Osteoblast (primary cell): ENCODE data around the gene MED16. TPM values are rescaled to one million over a fixed set of nuclear protein-coding genes. Genes with fewer than 3 reads are reported as not detected.

Experiments used
- DNase-seq: peaks from one replicate; pipeline ENCODE4 v3.0.0; 2011; ENCODE audit warnings: low spot score, mixed read lengths; ENCODE audit not compliant: insufficient read length; ENCODE audit errors: missing footprints
- H2AFZ ChIP-seq: 2 replicates; pipeline ENCODE4 v1.6.0; 2011; ENCODE audit warnings: mild to moderate bottlenecking, low read length
- H3K27ac ChIP-seq: 2 replicates; pipeline ENCODE4 v1.5.1; 2011; ENCODE audit warnings: mild to moderate bottlenecking, low read depth, low read length, moderate library complexity
- H3K27me3 ChIP-seq: 2 replicates; pipeline ENCODE4 v1.6.0; 2012; ENCODE audit warnings: mild to moderate bottlenecking, control low read depth, inconsistent platforms, low read length, moderate library complexity; ENCODE audit not compliant: insufficient read depth
- H3K36me3 ChIP-seq: 2 replicates; pipeline ENCODE4 v1.5.1; 2011; ENCODE audit warnings: mild to moderate bottlenecking, low read length, control low read depth, moderate library complexity; ENCODE audit not compliant: insufficient read depth
- H3K4me1 ChIP-seq: 2 replicates; pipeline ENCODE4 v1.5.1; 2011; ENCODE audit warnings: mild to moderate bottlenecking, low read length, control low read depth, moderate library complexity; ENCODE audit not compliant: insufficient read depth
- H3K4me2 ChIP-seq: 2 replicates; pipeline ENCODE4 v1.6.0; 2011; ENCODE audit warnings: mild to moderate bottlenecking, low read length; ENCODE audit not compliant: insufficient read depth
- H3K4me3 ChIP-seq: fragments of 200-600 bp; sonication (generic); 3 replicates; pipeline ENCODE4 v1.5.1; 2012; ENCODE audit warnings: mild to moderate bottlenecking, low read length, inconsistent platforms; ENCODE audit not compliant: insufficient read depth
- H3K79me2 ChIP-seq: 2 replicates; pipeline ENCODE4 v1.6.0; 2012; ENCODE audit warnings: mild to moderate bottlenecking, low read length, control low read depth, inconsistent platforms; ENCODE audit not compliant: insufficient read depth
- H3K9me3 ChIP-seq: 2 replicates; pipeline ENCODE4 v1.5.1; 2011; ENCODE audit warnings: low read depth, low read length, control low read depth
- H4K20me1 ChIP-seq: 2 replicates; pipeline ENCODE4 v1.6.0; 2012; ENCODE audit warnings: mild to moderate bottlenecking, low read length, control low read depth; ENCODE audit not compliant: insufficient read depth
- total RNA-seq: library from RNA; depleted of rRNA; stranded (reverse); fragments of >200 nt; gene quantifications from 2 replicates; pipeline ENCODE4 v1.2.3, GENCODE V29; 2012
- TF ChIP-seq, protein P1 (sequence below): IDR thresholded peaks from 2 replicates; pipeline ENCODE4 v1.5.1; 2011; ENCODE audit warnings: mild to moderate bottlenecking, low read depth, low read length, moderate library complexity; ENCODE audit errors: extremely low read depth

MED16 gene
- total RNA-seq, 1 donor, result 20.6 TPM

GRCh38 chr19:937259-937694 is 44.3 kb upstream of the MED16 start:
- TF ChIP-seq, protein P1, sequence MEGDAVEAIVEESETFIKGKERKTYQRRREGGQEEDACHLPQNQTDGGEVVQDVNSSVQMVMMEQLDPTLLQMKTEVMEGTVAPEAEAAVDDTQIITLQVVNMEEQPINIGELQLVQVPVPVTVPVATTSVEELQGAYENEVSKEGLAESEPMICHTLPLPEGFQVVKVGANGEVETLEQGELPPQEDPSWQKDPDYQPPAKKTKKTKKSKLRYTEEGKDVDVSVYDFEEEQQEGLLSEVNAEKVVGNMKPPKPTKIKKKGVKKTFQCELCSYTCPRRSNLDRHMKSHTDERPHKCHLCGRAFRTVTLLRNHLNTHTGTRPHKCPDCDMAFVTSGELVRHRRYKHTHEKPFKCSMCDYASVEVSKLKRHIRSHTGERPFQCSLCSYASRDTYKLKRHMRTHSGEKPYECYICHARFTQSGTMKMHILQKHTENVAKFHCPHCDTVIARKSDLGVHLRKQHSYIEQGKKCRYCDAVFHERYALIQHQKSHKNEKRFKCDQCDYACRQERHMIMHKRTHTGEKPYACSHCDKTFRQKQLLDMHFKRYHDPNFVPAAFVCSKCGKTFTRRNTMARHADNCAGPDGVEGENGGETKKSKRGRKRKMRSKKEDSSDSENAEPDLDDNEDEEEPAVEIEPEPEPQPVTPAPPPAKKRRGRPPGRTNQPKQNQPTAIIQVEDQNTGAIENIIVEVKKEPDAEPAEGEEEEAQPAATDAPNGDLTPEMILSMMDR, result no peak
- no peak overlapping the region for H3K27ac ChIP-seq
- no peak overlapping the region for H3K4me3 ChIP-seq
- no peaks in the 10 kb centered on the region for H3K9me3 ChIP-seq
- no peaks in the 10 kb centered on the region for H3K27me3 ChIP-seq
- H2AFZ ChIP-seq, result no peak overlapping the region
- peaks cover 57% of the 10 kb centered on the region for H3K79me2 ChIP-seq
- H3K4me2 ChIP-seq, result no peak overlapping the region
- peaks cover 27% of the 10 kb centered on the region for H4K20me1 ChIP-seq
- peaks cover 2% of the 10 kb centered on the region for H3K36me3 ChIP-seq
- peaks cover 28% of the 10 kb centered on the region for H3K4me1 ChIP-seq
- DNase-seq, result no peak

DNA sequence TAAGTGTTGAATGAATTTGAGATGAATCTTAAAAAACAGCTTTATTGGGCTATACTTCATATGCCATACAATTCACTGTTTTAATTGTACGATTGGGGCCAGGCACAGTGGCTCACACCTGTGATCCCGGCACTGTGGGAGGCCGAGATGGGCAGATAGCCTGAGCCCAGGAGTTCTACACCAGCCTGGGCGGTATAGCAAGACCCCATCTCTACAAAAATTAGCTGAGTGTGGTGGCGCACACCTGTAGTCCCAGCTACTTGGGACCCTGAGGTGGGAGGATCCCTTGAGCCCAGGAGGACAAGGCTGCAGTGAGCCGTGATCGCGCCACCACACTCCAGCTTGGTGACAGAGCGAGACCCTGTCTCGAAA is 43.2 kb upstream of the MED16 start:
- DNase-seq, result no peak
- H3K36me3 ChIP-seq, result peaks cover 2% of the 10 kb centered on the region
- H3K27ac ChIP-seq, result no peak overlapping the region
- H2AFZ ChIP-seq, result no peak overlapping the region
- no peaks in the 10 kb centered on the region for H3K27me3 ChIP-seq
- H3K4me2 ChIP-seq, result no peak overlapping the region
- H3K9me3 ChIP-seq, result no peaks in the 10 kb centered on the region
- peaks cover 18% of the 10 kb centered on the region for H4K20me1 ChIP-seq
- H3K4me3 ChIP-seq, result no peak overlapping the region
- TF ChIP-seq, protein P1, result no peak
- peaks cover 46% of the 10 kb centered on the region for H3K79me2 ChIP-seq
- H3K4me1 ChIP-seq, result peaks cover 24% of the 10 kb centered on the region

- Histone ChIP-seq H3K27me3 (no peaks in the 10 kb centered on the region), H4K20me1 (peaks cover 10% of the 10 kb centered on the region), H3K4me2 (no peak overlapping the region), H3K4me3 (no peak overlapping the region), H3K4me1 (peaks cover 16% of the 10 kb centered on the region), H3K27ac (no peak overlapping the region), H3K9me3 (no peaks in the 10 kb centered on the region), H3K36me3 (peaks cover 2% of the 10 kb centered on the region), H2AFZ (no peak overlapping the region), H3K79me2 (peaks cover 43% of the 10 kb centered on the region)
- no peak for DNase-seq
- TF ChIP-seq, protein P1, result no peak
Measured at GRCh38 chr19:934865-935479, 42.0 kb upstream of the MED16 start.

DNA sequence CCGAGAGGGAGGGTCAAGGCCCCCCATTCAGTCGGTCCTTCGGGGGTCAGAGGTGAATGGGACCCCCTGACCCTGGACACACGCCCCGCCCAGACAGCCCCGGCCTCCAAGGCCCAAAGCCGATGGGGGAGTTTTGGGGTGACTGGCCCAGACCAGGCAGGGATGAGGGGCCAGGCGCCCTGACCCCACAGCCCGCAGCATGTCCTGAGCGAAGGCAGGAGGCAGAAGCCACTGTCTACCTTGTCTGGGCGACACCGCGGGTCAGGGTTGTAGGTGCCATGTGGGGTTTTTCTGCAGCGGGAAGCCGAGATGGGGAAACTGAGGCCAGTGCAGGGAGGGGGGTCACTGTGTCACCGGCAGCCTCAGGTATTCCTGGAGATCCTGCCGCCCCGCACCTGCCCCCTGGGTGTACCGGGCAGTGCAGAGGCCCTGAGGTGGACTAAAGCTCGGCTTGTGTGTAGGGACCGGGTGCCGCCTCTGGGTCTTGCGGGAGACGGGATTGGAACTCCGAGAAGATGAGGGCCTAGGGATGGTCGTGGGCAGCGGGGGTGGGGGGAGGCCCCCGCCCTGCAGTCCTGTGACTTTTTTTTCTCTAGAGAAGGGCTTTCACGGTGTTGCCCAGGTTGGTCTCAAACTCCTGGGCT is 41.3 kb upstream of the MED16 start:
- no peaks in the 10 kb centered on the region for H3K27me3 ChIP-seq
- peaks cover 16% of the 10 kb centered on the region for H3K4me1 ChIP-seq
- no peak overlapping the region for H3K4me3 ChIP-seq
- H2AFZ ChIP-seq, result no peak overlapping the region
- TF ChIP-seq, protein P1, result no peak
- peaks cover under 1% of the 10 kb centered on the region for H3K36me3 ChIP-seq
- peaks cover 4% of the 10 kb centered on the region for H4K20me1 ChIP-seq
- H3K79me2 ChIP-seq, result peaks cover 37% of the 10 kb centered on the region
- no peaks in the 10 kb centered on the region for H3K9me3 ChIP-seq
- no peak for DNase-seq
- no peak overlapping the region for H3K27ac ChIP-seq
- no peak overlapping the region for H3K4me2 ChIP-seq
